LNCaP clone FGC (cell line): ENCODE data around the gene AQP2.

Experiments used
- DNase-seq: peaks from one replicate; pipeline ENCODE4 v3.0.0-alpha.2; 2011; ENCODE audit warnings: low read depth
- H3K4me3 ChIP-seq: 2 replicates; pipeline ENCODE4 v1.5.1; 2011; ENCODE audit warnings: mild to moderate bottlenecking, low read depth, low read length, control low read depth
- CTCF ChIP-seq: IDR thresholded peaks from 2 replicates; pipeline ENCODE4 v1.5.1; 2012; ENCODE audit warnings: mild to moderate bottlenecking; ENCODE audit not compliant: control insufficient read depth, insufficient read depth; ENCODE audit errors: extremely low read depth

The AQP2 gene

GRCh38 chr12:49942512-49942893 is 8.0 kb upstream of the AQP2 start:
- H3K4me3 ChIP-seq: no peak overlapping the region
- TF ChIP-seq CTCF: no peak
- DNase-seq: no peak

DNA sequence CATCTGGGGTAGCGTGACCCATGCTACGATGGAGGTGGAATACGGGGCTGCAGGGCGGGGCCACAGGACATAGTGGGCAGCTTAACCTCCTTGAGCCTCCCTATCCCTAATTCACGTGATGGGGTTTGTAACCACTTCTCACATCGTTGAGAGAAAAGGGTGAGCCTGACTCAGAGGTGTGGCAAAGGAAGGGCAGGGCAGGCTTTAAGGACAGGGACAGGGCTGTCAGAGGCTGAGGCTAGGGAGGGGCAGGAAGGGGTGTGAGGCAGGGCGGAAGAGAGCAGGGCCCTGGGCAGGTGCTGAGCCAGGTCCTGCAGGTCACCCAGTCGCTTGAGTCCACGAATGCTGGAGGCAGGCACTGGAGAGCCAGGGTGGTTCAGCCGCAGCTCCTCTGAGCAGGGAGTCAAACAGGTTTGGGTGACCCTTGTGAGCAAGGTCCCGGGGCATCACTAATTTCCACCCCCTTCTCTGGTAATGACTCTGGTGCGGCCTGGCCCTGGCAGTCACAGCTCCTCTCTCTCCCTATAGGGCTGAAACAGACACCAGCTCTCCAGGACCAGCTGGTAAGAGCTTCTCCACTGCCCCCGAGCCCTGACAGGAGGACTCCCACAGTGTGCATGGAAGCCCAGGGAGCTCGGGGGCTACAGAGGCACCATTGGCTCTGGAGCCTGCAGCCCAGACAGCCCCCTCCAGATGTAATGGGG is 7.5 kb upstream of the AQP2 start:
- DNase-seq: no peak
- TF ChIP-seq CTCF: no peak
- H3K4me3 ChIP-seq: no peak overlapping the region

DNA sequence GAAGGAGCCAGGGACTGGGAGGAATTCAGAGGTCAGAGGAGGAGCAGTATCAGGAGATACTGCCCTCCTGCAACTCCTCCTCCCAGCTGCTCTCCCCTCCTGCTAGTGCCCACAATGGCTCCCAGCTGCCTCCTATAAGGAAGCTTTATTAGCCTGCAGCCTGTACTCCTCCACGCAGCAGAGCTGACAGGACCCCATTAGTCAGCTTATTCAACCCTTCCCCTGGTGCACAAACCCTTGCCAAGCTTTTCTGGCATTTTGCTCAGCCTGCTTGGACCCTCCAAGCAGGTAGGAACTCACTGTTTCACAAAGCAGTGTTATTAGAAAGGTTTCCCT is 6.9 kb upstream of the AQP2 start:
- H3K4me3 ChIP-seq: no peak overlapping the region
- TF ChIP-seq CTCF: no peak
- DNase-seq: no peak

DNA sequence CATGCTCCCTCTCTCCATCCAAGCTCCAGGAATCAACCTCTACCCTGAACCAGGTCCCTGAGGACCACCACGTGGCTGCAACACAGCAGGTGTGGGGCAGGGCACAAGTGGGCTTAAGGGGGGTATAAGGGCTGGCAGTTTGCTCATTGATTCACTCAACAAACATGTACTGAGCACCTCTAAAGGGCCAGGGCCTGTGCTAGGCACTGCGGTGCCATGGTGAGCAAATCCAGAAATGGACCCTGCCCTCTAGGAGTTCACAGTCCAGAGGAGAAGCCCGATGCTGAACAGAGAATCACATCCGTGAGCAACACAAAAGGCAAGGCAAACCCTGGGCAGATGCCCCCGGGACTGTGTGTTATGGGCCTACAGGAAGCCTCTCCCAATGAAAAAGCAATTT is 6.5 kb upstream of the AQP2 start:
- DNase-seq: no peak
- no peak overlapping the region for H3K4me3 ChIP-seq
- TF ChIP-seq CTCF: no peak

GRCh38 chr12:49944718-49945117 is 5.8 kb upstream of the AQP2 start:
- no peak overlapping the region for H3K4me3 ChIP-seq
- TF ChIP-seq CTCF: no peak
- DNase-seq: no peak

DNA sequence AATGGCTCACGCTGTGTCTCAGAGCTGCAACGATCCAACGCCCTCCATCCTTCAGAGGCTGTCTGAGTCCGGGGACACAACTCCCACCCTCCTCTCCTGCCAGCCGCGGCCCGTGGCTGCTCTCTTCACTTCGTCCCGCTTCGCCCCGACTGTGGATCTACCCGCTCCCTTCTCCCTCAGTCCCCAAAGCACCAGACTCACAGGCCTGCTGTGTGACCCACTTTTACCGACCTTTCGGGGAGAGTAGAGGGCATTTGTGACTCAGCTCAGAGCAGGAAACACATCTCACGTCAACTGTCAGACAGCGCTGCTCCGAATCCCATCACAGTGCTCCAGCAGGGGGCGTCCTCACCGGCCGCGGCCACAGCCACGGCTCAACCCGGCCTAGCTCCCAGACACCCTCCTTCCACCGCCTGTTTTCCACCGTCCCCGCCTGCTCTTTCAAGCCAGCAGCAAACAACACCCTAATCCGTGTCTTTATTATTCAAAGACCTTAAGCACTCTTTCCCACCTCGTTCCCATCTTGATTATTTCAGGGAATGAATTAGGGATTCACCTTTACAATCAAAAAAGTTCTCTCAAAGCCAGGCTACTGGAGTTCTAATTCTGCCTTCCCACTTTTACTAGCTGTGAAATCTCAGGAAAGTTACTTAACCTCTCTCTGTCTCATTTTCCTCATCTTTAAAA is 5.0 kb upstream of the AQP2 start:
- TF ChIP-seq CTCF: peak; percentile 88
- DNase-seq: no peak
- H3K4me3 ChIP-seq: no peak overlapping the region

GRCh38 chr12:49946086-49946485 is 4.5 kb upstream of the AQP2 start:
- TF ChIP-seq CTCF: no peak

More at GRCh38 chr12:49946086-49946485, 4.5 kb upstream of the AQP2 start:
- no peak overlapping the region for H3K4me3 ChIP-seq
- DNase-seq: no peak
